ENCODE measurements around the gene CEP95. TPM values are rescaled to one million over a fixed set of nuclear protein-coding genes. Genes with fewer than 3 reads are reported as not detected.

CEP95 gene
- total and polyA plus RNA-seq, 2 of the 13 experiments (the other 11 are each of a cell fraction or from before 2014, with no cell fraction given): 65.9 to 68.8 TPM

- TF ChIP-seq ZNF674 (CRISPR knock-in tag; IDR thresholded peaks at IDR 0.05; ENCODE audit: low read depth) (no peak), KLF16 (CRISPR knock-in tag; IDR thresholded peaks at IDR 0.05) (peak in 1 of 2 experiments; percentile 77; a peak in 1 of 4 replicates), ZNF766 (CRISPR knock-in tag; IDR thresholded peaks at IDR 0.05; ENCODE audit: borderline replicate concordance) (0 out of 2 replicates have a peak, but pooled peaks have one; percentile 59), U2AF2 (IDR thresholded peaks at IDR 0.05; ENCODE audit: low read depth, low read length) (peak; percentile 33; the same call in 1 of the 2 replicates), DMAP1 (CRISPR knock-in tag; IDR thresholded peaks at IDR 0.05) (peak; percentile 99), SP5 (CRISPR knock-in tag; IDR thresholded peaks at IDR 0.05; ENCODE audit: borderline replicate concordance, low read depth) (no peak; the same call in 1 of the 2 replicates), ZNF17 (CRISPR knock-in tag; IDR thresholded peaks at IDR 0.05) (no peak), ZBTB42 (CRISPR knock-in tag; IDR thresholded peaks at IDR 0.05) (0 out of 2 replicates have a peak, but pooled peaks have one; percentile 60), TGIF2 (CRISPR knock-in tag; IDR thresholded peaks at IDR 0.05) (peak; percentile 94), GATAD1 (CRISPR knock-in tag; IDR thresholded peaks at IDR 0.05) (peak; percentile 88), ATAD3A (CRISPR knock-in tag; IDR thresholded peaks at IDR 0.05) (no peak), ZNF616 (CRISPR knock-in tag; IDR thresholded peaks at IDR 0.05; ENCODE audit: low read depth) (peak; percentile 48; the same call in 1 of the 2 replicates), ZNF180 (CRISPR knock-in tag; IDR thresholded peaks at IDR 0.05; ENCODE audit: borderline replicate concordance, low read depth) (no peak; the same call in 1 of the 2 replicates), ZNF607 (CRISPR knock-in tag; IDR thresholded peaks at IDR 0.05; ENCODE audit: borderline replicate concordance) (peak; percentile 96), TIGD3 (CRISPR knock-in tag; IDR thresholded peaks at IDR 0.05; ENCODE audit: borderline replicate concordance) (no peak), ZNF678 (CRISPR knock-in tag; IDR thresholded peaks at IDR 0.05) (peak; percentile 42), SRSF1 (optimal IDR thresholded peaks at IDR 0.05; ENCODE audit: low read depth, low read length) (peak; percentile 88)
- TF ChIP-seq, protein P1, sequence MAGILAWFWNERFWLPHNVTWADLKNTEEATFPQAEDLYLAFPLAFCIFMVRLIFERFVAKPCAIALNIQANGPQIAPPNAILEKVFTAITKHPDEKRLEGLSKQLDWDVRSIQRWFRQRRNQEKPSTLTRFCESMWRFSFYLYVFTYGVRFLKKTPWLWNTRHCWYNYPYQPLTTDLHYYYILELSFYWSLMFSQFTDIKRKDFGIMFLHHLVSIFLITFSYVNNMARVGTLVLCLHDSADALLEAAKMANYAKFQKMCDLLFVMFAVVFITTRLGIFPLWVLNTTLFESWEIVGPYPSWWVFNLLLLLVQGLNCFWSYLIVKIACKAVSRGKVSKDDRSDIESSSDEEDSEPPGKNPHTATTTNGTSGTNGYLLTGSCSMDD (CRISPR knock-in tag; IDR thresholded peaks at IDR 0.05): 0 out of 2 replicates have a peak, but pooled peaks have one; percentile 33
- TF ChIP-seq, protein P2, sequence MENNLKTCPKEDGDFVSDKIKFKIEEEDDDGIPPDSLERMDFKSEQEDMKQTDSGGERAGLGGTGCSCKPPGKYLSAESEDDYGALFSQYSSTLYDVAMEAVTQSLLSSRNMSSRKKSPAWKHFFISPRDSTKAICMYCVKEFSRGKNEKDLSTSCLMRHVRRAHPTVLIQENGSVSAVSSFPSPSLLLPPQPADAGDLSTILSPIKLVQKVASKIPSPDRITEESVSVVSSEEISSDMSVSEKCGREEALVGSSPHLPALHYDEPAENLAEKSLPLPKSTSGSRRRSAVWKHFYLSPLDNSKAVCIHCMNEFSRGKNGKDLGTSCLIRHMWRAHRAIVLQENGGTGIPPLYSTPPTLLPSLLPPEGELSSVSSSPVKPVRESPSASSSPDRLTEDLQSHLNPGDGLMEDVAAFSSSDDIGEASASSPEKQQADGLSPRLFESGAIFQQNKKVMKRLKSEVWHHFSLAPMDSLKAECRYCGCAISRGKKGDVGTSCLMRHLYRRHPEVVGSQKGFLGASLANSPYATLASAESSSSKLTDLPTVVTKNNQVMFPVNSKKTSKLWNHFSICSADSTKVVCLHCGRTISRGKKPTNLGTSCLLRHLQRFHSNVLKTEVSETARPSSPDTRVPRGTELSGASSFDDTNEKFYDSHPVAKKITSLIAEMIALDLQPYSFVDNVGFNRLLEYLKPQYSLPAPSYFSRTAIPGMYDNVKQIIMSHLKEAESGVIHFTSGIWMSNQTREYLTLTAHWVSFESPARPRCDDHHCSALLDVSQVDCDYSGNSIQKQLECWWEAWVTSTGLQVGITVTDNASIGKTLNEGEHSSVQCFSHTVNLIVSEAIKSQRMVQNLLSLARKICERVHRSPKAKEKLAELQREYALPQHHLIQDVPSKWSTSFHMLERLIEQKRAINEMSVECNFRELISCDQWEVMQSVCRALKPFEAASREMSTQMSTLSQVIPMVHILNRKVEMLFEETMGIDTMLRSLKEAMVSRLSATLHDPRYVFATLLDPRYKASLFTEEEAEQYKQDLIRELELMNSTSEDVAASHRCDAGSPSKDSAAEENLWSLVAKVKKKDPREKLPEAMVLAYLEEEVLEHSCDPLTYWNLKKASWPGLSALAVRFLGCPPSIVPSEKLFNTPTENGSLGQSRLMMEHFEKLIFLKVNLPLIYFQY (CRISPR knock-in tag; IDR thresholded peaks at IDR 0.05; ENCODE audit: borderline replicate concordance): peak; percentile 42; the same call in 1 of the 2 replicates
- TF ChIP-seq, protein P3, sequence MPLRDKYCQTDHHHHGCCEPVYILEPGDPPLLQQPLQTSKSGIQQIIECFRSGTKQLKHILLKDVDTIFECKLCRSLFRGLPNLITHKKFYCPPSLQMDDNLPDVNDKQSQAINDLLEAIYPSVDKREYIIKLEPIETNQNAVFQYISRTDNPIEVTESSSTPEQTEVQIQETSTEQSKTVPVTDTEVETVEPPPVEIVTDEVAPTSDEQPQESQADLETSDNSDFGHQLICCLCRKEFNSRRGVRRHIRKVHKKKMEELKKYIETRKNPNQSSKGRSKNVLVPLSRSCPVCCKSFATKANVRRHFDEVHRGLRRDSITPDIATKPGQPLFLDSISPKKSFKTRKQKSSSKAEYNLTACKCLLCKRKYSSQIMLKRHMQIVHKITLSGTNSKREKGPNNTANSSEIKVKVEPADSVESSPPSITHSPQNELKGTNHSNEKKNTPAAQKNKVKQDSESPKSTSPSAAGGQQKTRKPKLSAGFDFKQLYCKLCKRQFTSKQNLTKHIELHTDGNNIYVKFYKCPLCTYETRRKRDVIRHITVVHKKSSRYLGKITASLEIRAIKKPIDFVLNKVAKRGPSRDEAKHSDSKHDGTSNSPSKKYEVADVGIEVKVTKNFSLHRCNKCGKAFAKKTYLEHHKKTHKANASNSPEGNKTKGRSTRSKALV (CRISPR knock-in tag; IDR thresholded peaks at IDR 0.05): peak; percentile 94
- TF ChIP-seq, protein P4, sequence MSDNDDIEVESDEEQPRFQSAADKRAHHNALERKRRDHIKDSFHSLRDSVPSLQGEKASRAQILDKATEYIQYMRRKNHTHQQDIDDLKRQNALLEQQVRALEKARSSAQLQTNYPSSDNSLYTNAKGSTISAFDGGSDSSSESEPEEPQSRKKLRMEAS (IDR thresholded peaks at IDR 0.05): peak; percentile 93
These were observed at the start of gene CEP95 (continued) for GRCh38 chr17:64506576-64507412.

All from HepG2 (cell line).